Ramos (cell line): ENCODE results near the gene CNIH3.

Source experiments
- in situ Hi-C: fragments of 300-500 bp; cut with MboI; formaldehyde crosslinking; loops from one replicate; pipeline ENCODE4 v1.14.3; 2022; ENCODE audit warnings: low sequenced_read_pairs; ENCODE audit not compliant: unreplicated experiment

CNIH3 gene

DNA sequence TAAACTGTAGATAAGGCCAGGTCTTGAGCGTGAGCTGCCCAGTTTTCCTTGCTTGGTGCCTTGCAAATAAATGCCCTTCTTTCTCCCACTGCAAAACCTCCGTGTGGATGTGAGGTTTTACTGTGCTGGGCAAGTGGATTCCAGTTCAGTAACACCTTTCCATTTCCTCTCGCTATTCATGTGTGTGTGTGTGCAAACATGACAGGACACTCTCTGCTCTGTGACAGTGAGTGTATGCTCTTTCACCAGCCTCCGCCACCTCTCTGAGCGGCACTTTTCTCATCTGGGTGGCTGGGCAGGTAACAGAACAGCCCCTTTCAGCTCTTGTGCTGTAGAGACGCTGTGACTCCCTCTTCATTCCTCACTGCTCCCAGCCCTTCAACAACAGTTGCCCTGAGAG is 23.9 kb downstream of the CNIH3 start:
- in situ Hi-C loops: no loop called here

GRCh38 chr1:224640587-224640986 is 24.5 kb downstream of the CNIH3 start:
- in situ Hi-C loops: no loop called here

DNA sequence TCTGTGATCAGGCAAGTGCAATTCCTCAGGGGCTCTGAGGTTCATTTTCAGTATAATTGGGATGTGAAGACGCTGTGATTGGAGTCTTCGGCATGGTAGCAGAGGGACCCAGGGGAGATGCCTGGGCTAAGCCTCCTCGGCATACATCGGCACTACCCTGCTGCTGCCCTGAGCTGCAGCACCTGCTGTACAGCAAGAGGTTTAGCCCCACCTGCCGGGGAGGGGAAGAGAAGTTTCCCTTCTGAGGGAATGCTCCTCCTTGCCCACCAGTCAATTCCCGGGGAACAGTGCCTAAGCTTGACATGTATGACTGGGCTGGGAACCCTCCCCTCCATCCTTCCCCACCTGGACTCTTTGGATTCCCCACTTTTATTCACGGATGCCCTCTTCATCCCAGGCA is 24.9 kb downstream of the CNIH3 start:
- in situ Hi-C loops: no loop called here

- in situ Hi-C loops: no loop called here
Observed at GRCh38 chr1:224643653-224644052, 27.5 kb downstream of the CNIH3 start.

- in situ Hi-C loops: no loop called here
Observed at GRCh38 chr1:224644553-224645154, 28.5 kb downstream of the CNIH3 start.

- in situ Hi-C loops: no loop called here
Observed at GRCh38 chr1:224647449-224647848, 31.3 kb downstream of the CNIH3 start.

- in situ Hi-C loops: no loop called here
Observed at GRCh38 chr1:224650290-224650689, 34.2 kb downstream of the CNIH3 start.

GRCh38 chr1:224651188-224651587 is 35.1 kb downstream of the CNIH3 start:
- in situ Hi-C loops: no loop called here

GRCh38 chr1:224656392-224656791 is 40.3 kb downstream of the CNIH3 start:
- in situ Hi-C loops: no loop called here

DNA sequence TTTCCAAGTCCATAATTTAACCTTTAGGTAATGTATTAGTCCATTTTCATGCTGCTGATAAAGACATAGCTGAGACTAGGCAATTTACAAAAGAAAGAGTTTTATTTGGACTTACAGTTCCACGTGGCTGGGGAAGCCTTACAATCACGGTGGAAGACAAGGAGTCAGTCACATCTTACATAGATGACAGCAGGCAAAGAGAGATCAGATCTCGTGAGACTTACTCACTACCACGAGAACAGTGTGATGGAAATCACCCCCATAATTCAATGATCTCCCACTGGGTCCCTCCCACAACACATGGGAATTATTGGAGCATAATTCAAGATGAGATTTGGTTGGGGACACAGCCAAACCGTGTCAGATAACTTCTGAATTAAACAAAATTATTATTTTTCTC is 44.0 kb downstream of the CNIH3 start:
- in situ Hi-C loops: no loop called here

GRCh38 chr1:224662870-224663269 is 46.8 kb downstream of the CNIH3 start:
- in situ Hi-C loops: no loop called here

- in situ Hi-C loops: no loop called here
Observed at GRCh38 chr1:224665016-224665415, 48.9 kb downstream of the CNIH3 start.

DNA sequence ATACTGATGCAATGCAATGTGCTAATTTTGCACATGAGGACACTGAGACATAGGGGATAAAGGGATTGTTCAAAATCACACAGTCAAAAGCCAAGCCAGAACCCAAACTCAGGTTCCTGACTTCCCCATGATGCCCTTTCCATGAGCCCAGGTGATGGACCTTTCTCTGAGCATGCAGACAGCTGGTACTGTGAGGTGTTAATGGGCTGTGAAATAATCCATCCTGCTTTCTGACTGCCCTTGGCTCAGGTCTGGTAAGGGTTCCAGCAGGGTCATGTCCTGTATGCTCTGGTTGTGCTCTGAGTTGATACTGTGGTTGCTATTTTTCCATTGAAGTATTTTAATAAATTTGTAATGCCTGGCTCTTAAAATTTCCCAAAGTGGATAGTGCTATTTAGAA is 50.0 kb downstream of the CNIH3 start:
- in situ Hi-C loops: no loop called here

GRCh38 chr1:224666913-224667312 is 50.8 kb downstream of the CNIH3 start:
- in situ Hi-C loops: no loop called here

GRCh38 chr1:224668984-224669383 is 52.9 kb downstream of the CNIH3 start:
- in situ Hi-C loops: no loop called here

DNA sequence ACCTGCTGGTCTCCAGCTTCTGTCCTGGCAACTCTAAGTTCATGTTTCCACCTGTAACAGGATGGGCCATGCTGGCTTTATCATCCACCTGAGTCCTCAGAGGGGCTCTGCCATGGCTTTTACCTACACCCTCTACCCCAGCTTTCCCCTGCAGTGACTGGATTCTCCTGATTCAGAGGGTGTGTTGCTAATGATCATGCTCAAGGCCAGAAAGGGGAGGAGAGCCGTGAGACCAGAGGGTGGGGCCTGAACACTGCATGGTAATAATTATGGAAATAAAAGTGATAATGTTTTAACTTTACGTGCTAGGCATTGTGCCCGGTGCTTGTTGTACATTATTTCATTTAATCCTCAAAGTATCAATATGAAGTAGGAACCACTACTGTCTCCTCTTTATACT is 53.3 kb downstream of the CNIH3 start:
- in situ Hi-C loops: no loop called here

GRCh38 chr1:224670506-224670905 is 54.4 kb downstream of the CNIH3 start:
- in situ Hi-C loops: no loop called here

DNA sequence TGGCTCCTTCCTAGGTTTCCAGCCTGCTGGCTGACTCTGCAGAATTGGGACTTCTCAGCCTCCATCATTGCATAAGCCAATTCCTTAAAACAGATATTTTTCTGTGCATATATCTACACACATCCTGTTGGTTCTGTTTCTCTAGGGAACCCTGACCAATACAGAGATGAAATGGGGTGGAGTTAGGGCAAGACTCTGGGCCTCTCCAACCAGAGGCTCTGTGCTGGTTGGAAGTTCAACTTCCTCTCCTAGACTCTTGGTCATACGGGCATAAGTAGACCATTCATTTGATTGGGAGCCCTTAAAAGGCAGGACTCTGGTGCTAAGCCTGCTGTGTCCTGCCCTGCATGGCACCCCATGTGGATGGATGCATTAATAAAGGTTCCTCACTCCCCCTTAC is 55.0 kb downstream of the CNIH3 start:
- in situ Hi-C loops: no loop called here

DNA sequence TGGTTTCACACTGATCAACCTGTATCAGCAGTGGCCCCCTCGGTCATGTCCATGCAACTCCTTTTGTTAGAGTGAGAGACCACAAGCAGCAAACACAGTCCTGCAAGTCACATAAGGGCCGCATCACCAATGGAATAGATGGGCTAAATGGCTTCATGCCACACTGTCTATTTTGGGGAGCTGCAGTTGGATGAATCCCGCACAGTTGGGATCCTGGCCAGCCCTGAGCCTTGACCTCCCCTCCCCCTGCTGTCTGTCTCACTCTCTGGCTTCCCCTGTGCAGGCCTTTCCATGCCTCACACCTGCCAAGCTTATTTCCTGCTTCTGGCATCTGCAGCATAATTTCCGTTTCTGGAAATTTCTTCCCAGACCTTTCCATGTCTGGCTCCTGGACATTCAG is 57.0 kb downstream of the CNIH3 start:
- in situ Hi-C loops: no loop called here

DNA sequence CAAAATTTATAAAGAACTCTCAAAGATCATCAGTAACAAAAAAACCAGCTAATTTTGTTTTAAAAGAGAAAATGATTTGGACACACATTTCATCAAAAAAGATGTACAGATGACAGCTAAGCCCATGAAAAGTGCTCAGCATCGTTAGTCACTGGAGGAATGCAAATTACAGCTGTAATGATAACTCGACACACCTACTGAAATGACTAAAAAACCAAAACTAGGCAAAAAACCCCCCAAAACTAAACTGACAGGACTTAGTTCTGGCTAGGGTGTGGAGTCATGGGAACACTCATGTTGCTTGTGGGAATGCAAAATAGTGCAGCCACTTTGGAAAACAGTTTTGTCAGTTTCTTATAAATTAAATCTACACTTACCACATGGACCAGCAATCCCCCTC is 59.5 kb downstream of the CNIH3 start:
- in situ Hi-C loops: no loop called here

- in situ Hi-C loops: no loop called here
Observed at GRCh38 chr1:224676551-224676950, 60.4 kb downstream of the CNIH3 start.

- in situ Hi-C loops: no loop called here
Observed at GRCh38 chr1:224678168-224678567, 62.1 kb downstream of the CNIH3 start.

GRCh38 chr1:224679606-224680005 is 63.5 kb downstream of the CNIH3 start:
- in situ Hi-C loops: no loop called here
